ENCODE results near the gene ZCWPW1.
"Not testable (repeated sequence)": the region's sequence is repeated elsewhere in the genome, so short reads cannot be mapped to it uniquely, and the experiment has no call there.

The ZCWPW1 gene

GRCh38 chr7:100387695-100388094 lies 40.8 kb downstream of the ZCWPW1 start:
- no peaks in the 10 kb centered on the region for H3K9me3 ChIP-seq (ENCODE audit: severe bottlenecking)
- no peak for DNase-seq
- TF ChIP-seq, protein P1, sequence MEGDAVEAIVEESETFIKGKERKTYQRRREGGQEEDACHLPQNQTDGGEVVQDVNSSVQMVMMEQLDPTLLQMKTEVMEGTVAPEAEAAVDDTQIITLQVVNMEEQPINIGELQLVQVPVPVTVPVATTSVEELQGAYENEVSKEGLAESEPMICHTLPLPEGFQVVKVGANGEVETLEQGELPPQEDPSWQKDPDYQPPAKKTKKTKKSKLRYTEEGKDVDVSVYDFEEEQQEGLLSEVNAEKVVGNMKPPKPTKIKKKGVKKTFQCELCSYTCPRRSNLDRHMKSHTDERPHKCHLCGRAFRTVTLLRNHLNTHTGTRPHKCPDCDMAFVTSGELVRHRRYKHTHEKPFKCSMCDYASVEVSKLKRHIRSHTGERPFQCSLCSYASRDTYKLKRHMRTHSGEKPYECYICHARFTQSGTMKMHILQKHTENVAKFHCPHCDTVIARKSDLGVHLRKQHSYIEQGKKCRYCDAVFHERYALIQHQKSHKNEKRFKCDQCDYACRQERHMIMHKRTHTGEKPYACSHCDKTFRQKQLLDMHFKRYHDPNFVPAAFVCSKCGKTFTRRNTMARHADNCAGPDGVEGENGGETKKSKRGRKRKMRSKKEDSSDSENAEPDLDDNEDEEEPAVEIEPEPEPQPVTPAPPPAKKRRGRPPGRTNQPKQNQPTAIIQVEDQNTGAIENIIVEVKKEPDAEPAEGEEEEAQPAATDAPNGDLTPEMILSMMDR (IDR thresholded peaks at IDR 0.05; ENCODE audit: low read depth, low read length): no peak
- H3K36me3 ChIP-seq: no peaks in the 10 kb centered on the region
- no peaks in the 10 kb centered on the region for H3K27me3 ChIP-seq (ENCODE audit: insufficient read depth, low read depth, severe bottlenecking)
- no peak overlapping the region for H3K27ac ChIP-seq
- no peak overlapping the region for H3K4me3 ChIP-seq (ENCODE audit: low read depth, low read length)

- TF ChIP-seq, protein P1 (IDR thresholded peaks at IDR 0.05; ENCODE audit: low read depth, low read length): no peak
- no peak overlapping the region for H3K27ac ChIP-seq
- H3K4me3 ChIP-seq (ENCODE audit: low read depth, low read length): no peak overlapping the region
- no peaks in the 10 kb centered on the region for H3K36me3 ChIP-seq
- DNase-seq: no peak
- no peaks in the 10 kb centered on the region for H3K27me3 ChIP-seq (ENCODE audit: insufficient read depth, low read depth, severe bottlenecking)
- no peaks in the 10 kb centered on the region for H3K9me3 ChIP-seq (ENCODE audit: severe bottlenecking)
These were observed 41.6 kb downstream of the ZCWPW1 start for GRCh38 chr7:100386940-100387339.

GRCh38 chr7:100384628-100385294 lies 43.7 kb downstream of the ZCWPW1 start:
- DNase-seq: no peak
- Histone ChIP-seq H3K4me3 (ENCODE audit: low read depth, low read length) (no peak overlapping the region), H3K9me3 (ENCODE audit: severe bottlenecking) (no peaks in the 10 kb centered on the region), H3K27ac (no peak overlapping the region), H3K27me3 (ENCODE audit: insufficient read depth, low read depth, severe bottlenecking) (no peaks in the 10 kb centered on the region), H3K36me3 (no peaks in the 10 kb centered on the region)
- TF ChIP-seq, protein P1 (IDR thresholded peaks at IDR 0.05; ENCODE audit: low read depth, low read length): no peak

- not testable (repeated sequence) for DNase-seq; H3K27me3 ChIP-seq (ENCODE audit: insufficient read depth, low read depth, severe bottlenecking); H3K4me3 ChIP-seq (ENCODE audit: low read depth, low read length); H3K27ac ChIP-seq; H3K36me3 ChIP-seq; H3K9me3 ChIP-seq (ENCODE audit: severe bottlenecking)
These were observed 46.2 kb downstream of the ZCWPW1 start for GRCh38 chr7:100382234-100382853.

- not testable (repeated sequence) for DNase-seq; H3K4me3 ChIP-seq (ENCODE audit: low read depth, low read length); H3K9me3 ChIP-seq (ENCODE audit: severe bottlenecking); H3K36me3 ChIP-seq; H3K27me3 ChIP-seq (ENCODE audit: insufficient read depth, low read depth, severe bottlenecking); H3K27ac ChIP-seq
These were observed 46.8 kb downstream of the ZCWPW1 start for GRCh38 chr7:100381531-100382233.

DNA sequence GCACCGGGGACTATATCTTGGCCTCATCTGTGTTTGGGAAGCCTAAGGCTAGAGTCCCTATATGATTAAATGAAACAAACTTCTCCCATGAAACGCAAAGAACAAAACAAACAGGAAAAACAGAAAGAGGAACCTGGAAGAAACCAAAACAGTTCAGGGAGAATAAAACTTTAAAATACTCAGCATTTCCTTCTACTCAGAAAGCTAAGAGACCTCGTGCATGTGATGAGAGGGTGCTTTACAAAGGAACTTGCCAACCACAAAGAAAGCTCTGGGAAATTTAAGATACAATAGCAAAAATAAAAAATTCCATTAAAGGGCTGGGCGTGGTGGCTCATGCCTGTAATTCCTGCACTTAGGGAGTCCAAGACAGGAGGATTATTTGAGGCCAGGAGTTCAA lies 48.3 kb downstream of the ZCWPW1 start:
- no peak for DNase-seq
- no peaks in the 10 kb centered on the region for H3K9me3 ChIP-seq (ENCODE audit: severe bottlenecking)

More for the DNA sequence above, 48.3 kb downstream of the ZCWPW1 start:
- Histone ChIP-seq H3K4me3 (ENCODE audit: low read depth, low read length) (no peak overlapping the region), H3K36me3 (no peaks in the 10 kb centered on the region), H3K27ac (no peak overlapping the region), H3K27me3 (ENCODE audit: insufficient read depth, low read depth, severe bottlenecking) (no peaks in the 10 kb centered on the region)
- TF ChIP-seq, protein P1 (IDR thresholded peaks at IDR 0.05; ENCODE audit: low read depth, low read length): no peak
